Natural killer cell (primary cell): ENCODE data around the gene POLR3K. TPM values are rescaled to one million over a fixed set of nuclear protein-coding genes. Genes with fewer than 3 reads are reported as not detected.

Experiments used
- ATAC-seq, 3 donors: fragments of 150-1000 bp in 2 of 3; fragments of 200-7000 bp in 1 of 3; cut with Tn5 transposase; 1 replicate in 1 of 3; 2 replicates in 2 of 3; pipeline ENCODE4 v1.10.0; 2021; ENCODE audit warnings: mild to moderate bottlenecking in 2 of 3, moderate library complexity in 2 of 3
- DNase-seq, 2 donors: peaks; one replicate each; pipeline versions ENCODE4 v3.0.0 to v3.0.0-alpha.2; 2013 to 2021; ENCODE audit warnings: mixed read lengths in 1 of 2
- H3K27ac ChIP-seq: one replicate; pipeline ENCODE4 v1.5.1; 2013; ENCODE audit warnings: mild to moderate bottlenecking, low read length
- H3K27me3 ChIP-seq: one replicate; pipeline ENCODE4 v1.6.1; 2013; ENCODE audit warnings: low read length; ENCODE audit not compliant: control insufficient read depth, insufficient read depth
- H3K36me3 ChIP-seq: one replicate; pipeline ENCODE4 v1.6.1; 2013; ENCODE audit warnings: low read length; ENCODE audit not compliant: control insufficient read depth, insufficient read depth
- H3K4me1 ChIP-seq: one replicate; pipeline ENCODE4 v1.6.1; 2013; ENCODE audit warnings: low read length; ENCODE audit not compliant: control insufficient read depth, insufficient read depth
- H3K4me3 ChIP-seq: one replicate; pipeline ENCODE4 v1.5.1; 2013; ENCODE audit warnings: low read length
- H3K9me3 ChIP-seq: one replicate; pipeline ENCODE4 v1.6.1; 2013; ENCODE audit warnings: low read length; ENCODE audit not compliant: control insufficient read depth, insufficient read depth
- H3K27ac Mint-ChIP-seq, 2 donors: one replicate each; pipeline ENCODE4 v1.8.0; 2022; ENCODE audit warnings: mild to moderate bottlenecking in 2 of 2, mixed read lengths in 2 of 2, moderate library complexity in 1 of 2
- H3K27me3 Mint-ChIP-seq, 2 donors: one replicate each; pipeline ENCODE4 v1.8.0; 2022; ENCODE audit warnings: low read depth in 2 of 2, mixed read lengths in 2 of 2
- H3K36me3 Mint-ChIP-seq: one replicate; pipeline ENCODE4 v1.8.0; 2022; ENCODE audit warnings: mixed read lengths
- H3K4me1 Mint-ChIP-seq, 2 donors: one replicate each; pipeline ENCODE4 v1.8.0; 2022; ENCODE audit warnings: mixed read lengths in 2 of 2
- H3K4me3 Mint-ChIP-seq: one replicate; pipeline ENCODE4 v1.8.0; 2022; ENCODE audit warnings: mild to moderate bottlenecking, moderate library complexity, mixed read lengths
- H3K9me3 Mint-ChIP-seq, 2 donors: one replicate each; pipeline ENCODE4 v1.8.0; 2022; ENCODE audit warnings: mixed read lengths in 2 of 2
- WGBS: methylation state at CpG from one replicate; pipeline ENCODE4 v1.1.7; 2013; ENCODE audit warnings: missing lambda C conversion rate; ENCODE audit not compliant: insufficient coverage; 5-methylcytosine and 5-hydroxymethylcytosine counted together
- intact Hi-C: fragments of 100-400 bp; cut with micrococcal nuclease; formaldehyde crosslinking; loops from one replicate; pipeline ENCODE4 v1.14.2; 2022
- total RNA-seq, 4 donors: library from RNA; stranded (reverse); fragments of 120-200 nt in 1 of 4; gene quantifications; one replicate each; pipeline versions ENCODE4 v1.2.3 to v1.2.4, GENCODE V29; 2013 to 2022
- TF ChIP-seq, protein P1 (sequence below): fragments of 200-600 bp; IDR thresholded peaks from one replicate; pipeline ENCODE4 v1.8.0; 2022; ENCODE audit warnings: antibody characterized with exemption

POLR3K gene
- total RNA-seq, 3 donors from 2014 or later (not counting 1 experiment from before 2014, with no cell fraction given), result 10.6 to 14.6 (median 11.3) TPM

DNA sequence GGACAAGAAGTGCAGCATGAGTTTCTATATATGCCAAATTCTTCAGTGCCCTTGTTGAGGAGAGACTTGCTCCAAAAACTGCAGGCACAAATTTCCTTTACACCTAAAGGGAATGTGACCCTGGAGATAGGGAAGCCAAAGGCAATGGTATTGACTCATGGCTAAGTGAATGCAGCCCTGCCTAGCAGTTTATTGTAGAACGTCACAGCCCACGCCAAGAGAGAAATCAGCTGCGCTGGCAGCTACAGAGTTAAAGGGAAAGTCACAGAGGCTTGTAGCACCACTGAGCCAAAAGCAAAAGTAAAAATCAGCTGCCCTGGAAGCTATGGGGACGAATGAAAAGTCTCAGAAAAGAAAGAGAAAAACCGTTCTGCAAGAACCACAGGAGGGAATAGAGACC, 10.1 kb downstream of the POLR3K start:
- H3K27ac Mint-ChIP-seq, result no peak overlapping the region
- Histone ChIP-seq H3K27ac (no peak overlapping the region), H3K4me1 (peaks cover 22% of the 10 kb centered on the region), H3K27me3 (no peaks in the 10 kb centered on the region), H3K36me3 (peaks cover 35% of the 10 kb centered on the region), H3K9me3 (no peaks in the 10 kb centered on the region), H3K4me3 (no peak overlapping the region)
- peaks cover 21 to 38% of the 10 kb centered on the region in 2 donors for H3K4me1 Mint-ChIP-seq
- TF ChIP-seq, protein P1, sequence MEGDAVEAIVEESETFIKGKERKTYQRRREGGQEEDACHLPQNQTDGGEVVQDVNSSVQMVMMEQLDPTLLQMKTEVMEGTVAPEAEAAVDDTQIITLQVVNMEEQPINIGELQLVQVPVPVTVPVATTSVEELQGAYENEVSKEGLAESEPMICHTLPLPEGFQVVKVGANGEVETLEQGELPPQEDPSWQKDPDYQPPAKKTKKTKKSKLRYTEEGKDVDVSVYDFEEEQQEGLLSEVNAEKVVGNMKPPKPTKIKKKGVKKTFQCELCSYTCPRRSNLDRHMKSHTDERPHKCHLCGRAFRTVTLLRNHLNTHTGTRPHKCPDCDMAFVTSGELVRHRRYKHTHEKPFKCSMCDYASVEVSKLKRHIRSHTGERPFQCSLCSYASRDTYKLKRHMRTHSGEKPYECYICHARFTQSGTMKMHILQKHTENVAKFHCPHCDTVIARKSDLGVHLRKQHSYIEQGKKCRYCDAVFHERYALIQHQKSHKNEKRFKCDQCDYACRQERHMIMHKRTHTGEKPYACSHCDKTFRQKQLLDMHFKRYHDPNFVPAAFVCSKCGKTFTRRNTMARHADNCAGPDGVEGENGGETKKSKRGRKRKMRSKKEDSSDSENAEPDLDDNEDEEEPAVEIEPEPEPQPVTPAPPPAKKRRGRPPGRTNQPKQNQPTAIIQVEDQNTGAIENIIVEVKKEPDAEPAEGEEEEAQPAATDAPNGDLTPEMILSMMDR, result no peak
- DNase-seq (no peak), ATAC-seq (no peak)
- no peaks in the 10 kb centered on the region for H3K9me3 Mint-ChIP-seq
- WGBS, result 85% methylated on average over 4 of the region's 5 CpGs
- H3K36me3 Mint-ChIP-seq, result peaks cover 8% of the 10 kb centered on the region
- intact Hi-C loops, result no loop called here
- H3K4me3 Mint-ChIP-seq, result no peak overlapping the region
- H3K27me3 Mint-ChIP-seq, result no peaks in the 10 kb centered on the region

DNA sequence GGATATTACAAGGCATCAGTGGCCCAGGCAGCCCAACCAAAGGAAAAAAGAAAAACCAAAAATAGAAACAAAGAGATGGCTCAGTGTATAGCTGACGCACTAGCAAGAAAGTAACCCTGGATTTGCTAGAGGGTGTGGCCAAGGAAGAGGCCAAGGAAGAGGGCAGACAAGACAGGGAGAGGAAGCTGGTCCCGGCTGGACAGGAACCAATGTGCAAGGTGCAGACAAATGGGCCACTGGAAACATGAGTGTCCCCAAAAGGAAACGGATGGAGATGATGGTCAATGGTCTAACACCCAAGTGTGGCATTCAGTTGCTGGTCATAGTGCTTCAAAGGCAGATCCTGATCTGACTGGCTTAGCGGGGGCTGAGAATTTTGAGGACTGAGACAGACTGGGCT, 10.7 kb downstream of the POLR3K start:
- DNase-seq (no peak), ATAC-seq (no peak)
- Mint-ChIP-seq H3K4me3 (no peak overlapping the region), H3K27me3 (no peaks in the 10 kb centered on the region), H3K36me3 (peaks cover 8% of the 10 kb centered on the region), H3K4me1 (peaks cover 21 to 42% of the 10 kb centered on the region in 2 donors), H3K9me3 (no peaks in the 10 kb centered on the region), H3K27ac (peak overlapping the region in 1 of 2 donors; percentile 59)
- Histone ChIP-seq H3K4me1 (peaks cover 28% of the 10 kb centered on the region), H3K9me3 (no peaks in the 10 kb centered on the region), H3K27me3 (no peaks in the 10 kb centered on the region), H3K4me3 (no peak overlapping the region), H3K36me3 (peaks cover 35% of the 10 kb centered on the region), H3K27ac (no peak overlapping the region)
- TF ChIP-seq, protein P1, result no peak
- 92% methylated on average over 4 of the region's 4 CpGs for WGBS
- intact Hi-C loops, result no loop called here

DNA sequence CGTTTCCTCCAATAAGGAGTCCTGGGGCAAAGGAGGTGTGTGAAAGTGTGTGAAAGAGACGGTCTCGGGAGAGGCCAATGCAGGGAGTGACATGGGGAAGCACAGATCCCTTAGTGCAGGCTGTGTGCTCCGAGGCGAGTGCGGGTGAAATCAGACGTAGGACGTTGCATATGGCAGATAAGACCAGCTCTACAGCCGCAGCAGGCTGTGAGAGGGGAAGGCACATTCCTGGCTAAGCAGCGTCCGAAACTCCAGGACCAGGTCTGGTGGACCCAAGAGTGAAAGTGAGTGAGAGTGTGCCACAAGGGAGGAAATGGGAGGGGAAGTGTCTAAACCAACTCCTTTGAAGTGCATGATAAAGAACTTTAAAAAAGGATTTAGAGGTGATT, 11.3 kb downstream of the POLR3K start:
- Mint-ChIP-seq H3K27me3 (no peaks in the 10 kb centered on the region), H3K27ac (peak overlapping the region in 1 of 2 donors; percentile 59), H3K4me3 (no peak overlapping the region), H3K36me3 (peaks cover 8% of the 10 kb centered on the region), H3K4me1 (peaks cover 21 to 42% of the 10 kb centered on the region in 2 donors), H3K9me3 (no peaks in the 10 kb centered on the region)
- peaks cover 32% of the 10 kb centered on the region for H3K4me1 ChIP-seq
- TF ChIP-seq, protein P1, result no peak
- DNase-seq (no peak), ATAC-seq (no peak)
- 88% methylated on average over 11 of the region's 11 CpGs for WGBS
- intact Hi-C loops, result no loop called here
- no peak overlapping the region for H3K4me3 ChIP-seq
- H3K36me3 ChIP-seq, result peaks cover 32% of the 10 kb centered on the region
- no peak overlapping the region for H3K27ac ChIP-seq
- no peaks in the 10 kb centered on the region for H3K9me3 ChIP-seq
- no peaks in the 10 kb centered on the region for H3K27me3 ChIP-seq

DNA sequence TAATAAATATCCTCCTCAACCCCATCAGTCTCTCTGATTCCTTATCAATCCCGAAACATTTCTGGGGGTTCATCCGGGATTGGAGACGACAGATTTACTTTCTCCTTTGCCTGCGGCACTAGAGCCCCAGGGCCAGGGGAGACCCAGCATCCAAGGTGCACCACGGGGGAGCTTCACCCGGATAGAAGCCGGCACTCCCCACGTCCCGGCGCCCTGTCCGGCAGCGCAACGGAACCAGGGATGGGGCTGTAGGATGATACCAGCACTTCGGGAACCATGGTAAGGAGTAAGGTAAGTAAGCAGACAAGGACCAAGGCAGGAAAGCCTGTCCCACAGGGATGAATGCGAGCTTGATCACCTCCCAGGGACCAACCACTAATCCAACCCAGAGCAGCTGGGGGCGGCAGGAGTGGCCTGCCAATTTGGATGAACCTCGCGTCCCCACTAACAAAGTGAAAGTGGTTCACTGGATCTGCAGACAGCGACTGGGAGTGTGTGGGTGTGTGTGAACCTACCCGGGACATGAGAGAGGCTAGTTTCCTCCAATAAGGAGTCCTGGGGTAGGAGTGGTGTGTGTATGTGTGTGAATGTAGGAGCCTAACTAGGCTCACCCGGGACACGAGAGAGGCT, 11.9 kb downstream of the POLR3K start:
- DNase-seq (no peak), ATAC-seq (no peak)
- TF ChIP-seq, protein P1, result no peak
- 96% methylated on average over 22 of the region's 22 CpGs for WGBS
- intact Hi-C loops, result no loop called here
- H3K4me3 ChIP-seq, result no peak overlapping the region
- Mint-ChIP-seq H3K9me3 (no peaks in the 10 kb centered on the region), H3K4me3 (no peak overlapping the region), H3K27ac (peak overlapping the region in 1 of 2 donors; percentile 59), H3K36me3 (peaks cover 8% of the 10 kb centered on the region), H3K27me3 (no peaks in the 10 kb centered on the region), H3K4me1 (peaks cover 21 to 42% of the 10 kb centered on the region in 2 donors)
- H3K27ac ChIP-seq, result no peak overlapping the region
- H3K27me3 ChIP-seq, result no peaks in the 10 kb centered on the region
- H3K9me3 ChIP-seq, result no peaks in the 10 kb centered on the region
- peaks cover 28% of the 10 kb centered on the region for H3K36me3 ChIP-seq
- H3K4me1 ChIP-seq, result peaks cover 37% of the 10 kb centered on the region
